ENCODE results near the gene UBAC2. TPM values are rescaled to one million over a fixed set of nuclear protein-coding genes. Genes with fewer than 3 reads are reported as not detected.

Gene UBAC2
- total and polyA plus RNA-seq, 2 of the 8 experiments (the other 6 are each of a cell fraction or from before 2014, with no cell fraction given): 75.9 to 76.9 TPM

- TF ChIP-seq CHD7 (IDR thresholded peaks at IDR 0.05; ENCODE audit: insufficient replicate concordance, low read length): no peak
- TF ChIP-seq CBX8 (IDR thresholded peaks at IDR 0.05; ENCODE audit: borderline replicate concordance, low read depth, low read length): no peak
- TF ChIP-seq MAX (IDR thresholded peaks at IDR 0.05): no peak
- TF ChIP-seq HDAC6 (IDR thresholded peaks at IDR 0.05; ENCODE audit: low read depth, low read length): no peak
- TF ChIP-seq RAD21 (IDR thresholded peaks at IDR 0.05 in 1 of 2, conservative IDR thresholded peaks at IDR 0.05 in 1 of 2; ENCODE audit: low read depth in 2 of 2, low read length in 2 of 2): no peak
- no peak for TF ChIP-seq SIX5 (IDR thresholded peaks at IDR 0.05; ENCODE audit: low read depth, low read length)
- TF ChIP-seq SP4 (IDR thresholded peaks at IDR 0.05; ENCODE audit: low read length): no peak
- TF ChIP-seq GABPA (IDR thresholded peaks at IDR 0.05; ENCODE audit: borderline replicate concordance, insufficient read depth, low read length): no peak
- no peak for TF ChIP-seq KDM5A (IDR thresholded peaks at IDR 0.05; ENCODE audit: low read length)
Measured at GRCh38 chr13:99421271-99421670, 220.6 kb downstream of the UBAC2 start (continued).
